Right hindlimb (tissue), 1 donor: ENCODE results near the gene ACOT7.
"Not testable (repeated sequence)": the region's sequence is repeated elsewhere in the genome, so short reads cannot be mapped to it uniquely, and the experiment has no call there.

Experiments
- DNase-seq: peaks from one replicate; pipeline ENCODE4 v3.0.0-alpha.2; 2018

ACOT7 gene

GRCh38 chr1:6307682-6308081 lies 85.9 kb downstream of the ACOT7 start:
- not testable (repeated sequence) for DNase-seq

GRCh38 chr1:6307099-6307498 lies 86.5 kb downstream of the ACOT7 start:
- no peak for DNase-seq

GRCh38 chr1:6303397-6304012 lies 90.1 kb downstream of the ACOT7 start:
- no peak for DNase-seq

GRCh38 chr1:6302568-6302967 lies 91.0 kb downstream of the ACOT7 start:
- no peak for DNase-seq

- no peak for DNase-seq
These were observed 92.0 kb downstream of the ACOT7 start for GRCh38 chr1:6301526-6301925.

GRCh38 chr1:6300342-6301048 lies 93.1 kb downstream of the ACOT7 start:
- no peak for DNase-seq

GRCh38 chr1:6299557-6300165 lies 93.9 kb downstream of the ACOT7 start:
- DNase-seq = no peak

GRCh38 chr1:6298940-6299465 lies 94.6 kb downstream of the ACOT7 start:
- no peak for DNase-seq

- DNase-seq = no peak
These were observed 95.0 kb downstream of the ACOT7 start for GRCh38 chr1:6298530-6298929.

- no peak for DNase-seq
These were observed 97.7 kb downstream of the ACOT7 start for GRCh38 chr1:6295910-6296309.

- DNase-seq = no peak
These were observed 98.5 kb downstream of the ACOT7 start for GRCh38 chr1:6294890-6295556.

GRCh38 chr1:6294080-6294889 lies 99.3 kb downstream of the ACOT7 start:
- no peak for DNase-seq

- DNase-seq = peak; percentile 60
These were observed 101.5 kb downstream of the ACOT7 start for GRCh38 chr1:6292102-6292501.

- DNase-seq = peak; percentile 18
These were observed 104.9 kb downstream of the ACOT7 start for GRCh38 chr1:6288665-6289064.

- DNase-seq = peak; percentile 19
These were observed 105.5 kb downstream of the ACOT7 start for GRCh38 chr1:6288026-6288425.

GRCh38 chr1:6287431-6287886 lies 106.1 kb downstream of the ACOT7 start:
- peak; percentile 59 for DNase-seq

- DNase-seq = peak; percentile 16
These were observed 106.5 kb downstream of the ACOT7 start for GRCh38 chr1:6287029-6287428.

- no peak for DNase-seq
These were observed 107.3 kb downstream of the ACOT7 start for GRCh38 chr1:6286266-6286665.

GRCh38 chr1:6285336-6285735 lies 108.2 kb downstream of the ACOT7 start:
- DNase-seq = peak; percentile 11

- DNase-seq = no peak
These were observed 110.8 kb downstream of the ACOT7 start for GRCh38 chr1:6282577-6283270.

GRCh38 chr1:6281511-6282402 lies 111.8 kb downstream of the ACOT7 start:
- no peak for DNase-seq
